Kidney (tissue), 14 donors: Measurements from ENCODE around the gene HRAS. TPM values are rescaled to one million over a fixed set of nuclear protein-coding genes. Genes with fewer than 3 reads are reported as not detected.

Experiments
- DNase-seq, 5 donors: peaks; one replicate each; pipeline ENCODE4 v3.0.0-alpha.2; 2013 to 2020
- FAIRE-seq: peaks from 2 replicates; lab custom pipeline; 2012; peaks lifted over from hg19 to GRCh38; lab: Jason Lieb, UNC
- H3K27ac ChIP-seq, 2 donors: one replicate each; pipeline ENCODE4 v1.7.0; 2013; ENCODE audit warnings: low read depth in 2 of 2, low read length in 2 of 2, inconsistent platforms in 1 of 2
- H3K27me3 ChIP-seq: one replicate; pipeline ENCODE4 v1.7.1; 2013; ENCODE audit warnings: low read length, inconsistent platforms; ENCODE audit not compliant: control insufficient read depth, insufficient read depth
- H3K36me3 ChIP-seq, 3 donors: one replicate each; pipeline versions ENCODE4 v1.7.0 to v1.7.1; 2013; ENCODE audit warnings: low read length in 3 of 3, control low read depth in 1 of 3, inconsistent platforms in 1 of 3; ENCODE audit not compliant: insufficient read depth in 3 of 3, control insufficient read depth in 2 of 3
- H3K4me1 ChIP-seq, 3 donors: one replicate each; pipeline versions ENCODE4 v1.7.0 to v1.7.1; 2013; ENCODE audit warnings: low read length in 3 of 3, inconsistent platforms in 1 of 3, low read depth in 1 of 3; ENCODE audit not compliant: control insufficient read depth in 2 of 3, insufficient read depth in 2 of 3
- H3K4me3 ChIP-seq, 3 donors: one replicate each; pipeline versions ENCODE4 v1.7.0 to v1.8.1; 2013; ENCODE audit warnings: low read length in 3 of 3, control low read depth in 1 of 3, inconsistent platforms in 1 of 3
- H3K9ac ChIP-seq, 3 donors: one replicate each; pipeline versions ENCODE4 v1.7.0 to v1.7.1; 2013; ENCODE audit warnings: low read length in 3 of 3, control low read depth in 1 of 3, inconsistent platforms in 1 of 3
- H3K9me3 ChIP-seq, 3 donors: one replicate each; pipeline versions ENCODE4 v1.7.0 to v1.7.1; 2013; ENCODE audit warnings: low read length in 3 of 3, control low read depth in 1 of 3, inconsistent platforms in 1 of 3; ENCODE audit not compliant: control insufficient read depth in 2 of 3, insufficient read depth in 1 of 3
- CTCF ChIP-seq: IDR thresholded peaks from 3 replicates; pipeline ENCODE4 v1.5.1; 2012; ENCODE audit warnings: mild to moderate bottlenecking, moderate library complexity, borderline replicate concordance; ENCODE audit not compliant: insufficient read depth; ENCODE audit errors: extremely low read depth
- intact Hi-C: fragments of 100-400 bp; cut with DNase I; formaldehyde crosslinking; loops from one replicate; pipeline ENCODE4 v1.11.1; 2022
- polyA plus RNA-seq: library from polyadenylated mRNA; stranded (reverse); fragments of 350-450 nt; fragmentation: Illumina TruSeq; extraction: RNeasy Lipid Tissue Mini Kit (QIAGEN cat#74804); gene quantifications from one replicate; pipeline ENCODE4 v1.2.3, GENCODE V29; 2014; ENCODE audit warnings: low read depth, low replicate concordance; ENCODE audit not compliant: insufficient read depth
- total RNA-seq: library from RNA; stranded (reverse); fragmentation: NEBNext Ultra II Directional; extraction: Animal tissue kit (Norgen Biotek cat#: 25700); gene quantifications from one replicate; pipeline ENCODE4 v1.2.1, GENCODE V29; 2021
- donor health status: control.
- donor health status: control.
- donor health status: control.
- donor health status: control.
- donor health status: control.
- donor health status: DM: yes; HTN: yes; CAD: no.
- donor health status: Normal renal cell carcinoma (clear cell type).

Gene HRAS
- total and polyA plus RNA-seq, 2 donors from 2014 or later = 66.1 to 100 TPM

GRCh38 chr11:532527-532985 is 2.8 kb downstream of the HRAS start:
- peak in 1 of 5 donors; percentile 45 for DNase-seq
- TF ChIP-seq CTCF = no peak
- intact Hi-C loops = no loop called here

GRCh38 chr11:531919-532526 is 3.4 kb downstream of the HRAS start:
- Histone ChIP-seq H3K27me3 (no peaks in the 10 kb centered on the region), H3K4me3 (no peak overlapping the region), H3K4me1 (peaks cover 0 to 14% (median 4%) of the 10 kb centered on the region in 3 donors), H3K9ac (no peak overlapping the region), H3K27ac (no peak overlapping the region), H3K9me3 (no peaks in the 10 kb centered on the region), H3K36me3 (no peaks in the 10 kb centered on the region)
- TF ChIP-seq CTCF = no peak
- FAIRE-seq = no peak
- no peak for DNase-seq
- intact Hi-C loops = no loop called here

More at GRCh38 chr11:532527-532985, 2.8 kb downstream of the HRAS start:
- Histone ChIP-seq H3K9me3 (no peaks in the 10 kb centered on the region), H3K27me3 (no peaks in the 10 kb centered on the region), H3K4me3 (no peak overlapping the region), H3K4me1 (peaks cover 0 to 19% (median 4%) of the 10 kb centered on the region in 3 donors), H3K36me3 (no peaks in the 10 kb centered on the region), H3K27ac (no peak overlapping the region), H3K9ac (no peak overlapping the region)
- no peak for FAIRE-seq

- no peak for FAIRE-seq
Observed at GRCh38 chr11:530960-531831, 4.2 kb downstream of the HRAS start.

More at GRCh38 chr11:530960-531831, 4.2 kb downstream of the HRAS start:
- no peak overlapping the region for H3K27ac ChIP-seq
- DNase-seq = peak in 1 of 5 donors; percentile 37
- no peaks in the 10 kb centered on the region for H3K27me3 ChIP-seq
- H3K4me1 ChIP-seq = peaks cover 0 to 12% (median 4%) of the 10 kb centered on the region in 3 donors
- H3K9ac ChIP-seq = no peak overlapping the region
- no peaks in the 10 kb centered on the region for H3K9me3 ChIP-seq
- intact Hi-C loops = no loop called here
- H3K4me3 ChIP-seq = no peak overlapping the region
- no peak for TF ChIP-seq CTCF
- H3K36me3 ChIP-seq = no peaks in the 10 kb centered on the region
